GM20000 (cell line): Measurements from ENCODE around the gene AFF3.

Source experiments
- DNase-seq: peaks from one replicate; pipeline ENCODE4 v3.0.0; 2012; ENCODE audit warnings: low spot score
- CTCF ChIP-seq: IDR thresholded peaks from 2 replicates; pipeline ENCODE4 v1.5.1; 2012; ENCODE audit warnings: mild to moderate bottlenecking, control low read depth; ENCODE audit errors: extremely low read depth, missing control alignments

Gene AFF3

GRCh38 chr2:100142393-100142792 lies at the start of gene AFF3:
Gene AFF3, minus strand, starts transcription at chr2:100142590. Its CDS starts 38,136 bp downstream, at chr2:100104454.
- no peak for TF ChIP-seq CTCF
- peak; percentile 77 for DNase-seq

- no peak for TF ChIP-seq CTCF
- no peak for DNase-seq
These were observed 47.0 kb upstream of the AFF3 start for GRCh38 chr2:100189387-100189786.

- no peak for TF ChIP-seq CTCF
- no peak for DNase-seq
These were observed 45.9 kb upstream of the AFF3 start for GRCh38 chr2:100188326-100188725.

GRCh38 chr2:100186126-100186525 lies 43.7 kb upstream of the AFF3 start:
- peak; percentile 0 for DNase-seq
- TF ChIP-seq CTCF: no peak

- DNase-seq: peak; percentile 0
- TF ChIP-seq CTCF: no peak
These were observed 43.1 kb upstream of the AFF3 start for GRCh38 chr2:100185516-100185915.

- no peak for TF ChIP-seq CTCF
- DNase-seq: peak; percentile 0
These were observed 42.7 kb upstream of the AFF3 start for GRCh38 chr2:100185105-100185504.

GRCh38 chr2:100184055-100184737 lies 41.8 kb upstream of the AFF3 start:
- DNase-seq: peak; percentile 1
- no peak for TF ChIP-seq CTCF
